Measurements from ENCODE around the gene SCN10A.

The SCN10A gene

GRCh38 chr3:38689346-38689745, 126.7 kb downstream of the SCN10A start:
- in situ Hi-C loops (cut with MboI; ENCODE audit: low sequenced_read_pairs, unreplicated experiment) = no loop called here
- TF ChIP-seq, protein P1, sequence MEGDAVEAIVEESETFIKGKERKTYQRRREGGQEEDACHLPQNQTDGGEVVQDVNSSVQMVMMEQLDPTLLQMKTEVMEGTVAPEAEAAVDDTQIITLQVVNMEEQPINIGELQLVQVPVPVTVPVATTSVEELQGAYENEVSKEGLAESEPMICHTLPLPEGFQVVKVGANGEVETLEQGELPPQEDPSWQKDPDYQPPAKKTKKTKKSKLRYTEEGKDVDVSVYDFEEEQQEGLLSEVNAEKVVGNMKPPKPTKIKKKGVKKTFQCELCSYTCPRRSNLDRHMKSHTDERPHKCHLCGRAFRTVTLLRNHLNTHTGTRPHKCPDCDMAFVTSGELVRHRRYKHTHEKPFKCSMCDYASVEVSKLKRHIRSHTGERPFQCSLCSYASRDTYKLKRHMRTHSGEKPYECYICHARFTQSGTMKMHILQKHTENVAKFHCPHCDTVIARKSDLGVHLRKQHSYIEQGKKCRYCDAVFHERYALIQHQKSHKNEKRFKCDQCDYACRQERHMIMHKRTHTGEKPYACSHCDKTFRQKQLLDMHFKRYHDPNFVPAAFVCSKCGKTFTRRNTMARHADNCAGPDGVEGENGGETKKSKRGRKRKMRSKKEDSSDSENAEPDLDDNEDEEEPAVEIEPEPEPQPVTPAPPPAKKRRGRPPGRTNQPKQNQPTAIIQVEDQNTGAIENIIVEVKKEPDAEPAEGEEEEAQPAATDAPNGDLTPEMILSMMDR (IDR thresholded peaks at IDR 0.05; ENCODE audit: borderline replicate concordance, control extremely low read depth, extremely low read depth, insufficient read depth, missing control alignments) = no peak
- DNase-seq (ENCODE audit: low spot score) = no peak

GRCh38 chr3:38687321-38687720, 128.7 kb downstream of the SCN10A start:
- no peak for DNase-seq (ENCODE audit: low spot score)
- TF ChIP-seq, protein P1 (IDR thresholded peaks at IDR 0.05; ENCODE audit: borderline replicate concordance, control extremely low read depth, extremely low read depth, insufficient read depth, missing control alignments) = no peak
- in situ Hi-C loops (cut with MboI; ENCODE audit: low sequenced_read_pairs, unreplicated experiment) = no loop called here

DNA sequence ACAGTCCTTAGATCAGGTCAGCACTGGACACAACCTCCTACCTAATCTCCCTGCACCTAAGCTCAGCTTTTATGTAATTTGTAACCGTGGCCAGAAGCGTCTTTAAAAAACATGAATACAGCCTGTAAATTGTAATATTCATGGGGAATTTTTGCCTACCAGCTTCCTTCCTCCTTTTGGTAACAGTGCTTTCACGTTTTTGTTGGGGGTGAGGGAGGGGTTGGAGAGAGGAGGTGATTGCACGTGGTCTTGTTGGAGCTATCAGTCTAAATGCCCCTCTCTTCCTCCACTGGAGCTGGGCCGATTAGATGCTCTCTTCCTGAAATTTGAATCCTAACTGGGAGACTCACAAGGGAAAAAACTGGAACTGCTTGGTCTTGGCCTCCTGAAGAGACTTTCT, 131.5 kb downstream of the SCN10A start:
- no peak for DNase-seq (ENCODE audit: low spot score)
- TF ChIP-seq, protein P1 (IDR thresholded peaks at IDR 0.05; ENCODE audit: borderline replicate concordance, control extremely low read depth, extremely low read depth, insufficient read depth, missing control alignments) = no peak
- in situ Hi-C loops (cut with MboI; ENCODE audit: low sequenced_read_pairs, unreplicated experiment) = no loop called here

DNA sequence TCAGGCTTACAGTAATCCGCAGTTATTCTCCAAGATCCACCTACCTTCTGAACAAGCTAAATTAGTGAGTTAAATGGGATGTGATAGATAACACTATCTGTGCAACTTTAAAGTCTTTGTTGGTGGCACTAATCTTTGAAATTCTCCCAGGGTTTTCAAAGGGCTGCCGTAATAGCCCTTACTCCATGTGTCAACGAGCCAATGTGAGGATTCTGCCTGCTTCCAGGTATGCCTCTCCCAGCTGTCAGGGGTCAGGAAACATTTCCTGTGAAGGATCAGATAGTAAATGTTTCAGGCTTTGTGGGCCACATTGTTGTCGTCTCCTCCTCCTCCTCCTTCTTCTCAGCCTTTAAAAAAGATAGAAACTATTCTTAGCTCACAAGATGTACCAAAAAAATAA, 146.3 kb downstream of the SCN10A start:
- in situ Hi-C loops (cut with MboI; ENCODE audit: low sequenced_read_pairs, unreplicated experiment) = no loop called here
- TF ChIP-seq, protein P1 (IDR thresholded peaks at IDR 0.05; ENCODE audit: borderline replicate concordance, control extremely low read depth, extremely low read depth, insufficient read depth, missing control alignments) = no peak
- no peak for DNase-seq (ENCODE audit: low spot score)

- TF ChIP-seq, protein P1 (IDR thresholded peaks at IDR 0.05; ENCODE audit: borderline replicate concordance, control extremely low read depth, extremely low read depth, insufficient read depth, missing control alignments) = no peak
- DNase-seq (ENCODE audit: low spot score) = no peak
- in situ Hi-C loops (cut with MboI; ENCODE audit: low sequenced_read_pairs, unreplicated experiment) = no loop called here
Measured at GRCh38 chr3:38662544-38662943, 153.5 kb downstream of the SCN10A start.

- in situ Hi-C loops (cut with MboI; ENCODE audit: low sequenced_read_pairs, unreplicated experiment) = no loop called here
Measured at GRCh38 chr3:38658841-38659240, 157.2 kb downstream of the SCN10A start.

More at GRCh38 chr3:38658841-38659240, 157.2 kb downstream of the SCN10A start:
- TF ChIP-seq, protein P1 (IDR thresholded peaks at IDR 0.05; ENCODE audit: borderline replicate concordance, control extremely low read depth, extremely low read depth, insufficient read depth, missing control alignments) = no peak
- DNase-seq (ENCODE audit: low spot score) = no peak

Measured in GM13976 (cell line).